ENCODE results near the gene SLC44A5.

SLC44A5 gene

GRCh38 chr1:75211648-75212047 lies 399.3 kb downstream of the SLC44A5 start:
- no peak overlapping the region for H3K4me3 ChIP-seq (ENCODE audit: low read depth, low read length)
- DNase-seq (ENCODE audit: low read depth) = no peak
- no peak for TF ChIP-seq MAX (IDR thresholded peaks at IDR 0.05; ENCODE audit: low read depth, low read length)
- TF ChIP-seq POLR2A (IDR thresholded peaks at IDR 0.05; ENCODE audit: extremely low read depth, insufficient read length) = no peak
- TF ChIP-seq CTCF (IDR thresholded peaks at IDR 0.05; ENCODE audit: low read depth, low read length) = no peak
- no peak for TF ChIP-seq MYC (IDR thresholded peaks at IDR 0.05; ENCODE audit: low read depth, low read length)

GRCh38 chr1:75208862-75209261 lies 402.1 kb downstream of the SLC44A5 start:
- no peak overlapping the region for H3K4me3 ChIP-seq (ENCODE audit: low read depth, low read length)
- TF ChIP-seq POLR2A (IDR thresholded peaks at IDR 0.05; ENCODE audit: extremely low read depth, insufficient read length) (no peak), CTCF (IDR thresholded peaks at IDR 0.05; ENCODE audit: low read depth, low read length) (no peak), MAX (IDR thresholded peaks at IDR 0.05; ENCODE audit: low read depth, low read length) (no peak), MYC (IDR thresholded peaks at IDR 0.05; ENCODE audit: low read depth, low read length) (no peak)
- DNase-seq (ENCODE audit: low read depth) = no peak

GRCh38 chr1:75203415-75204277 lies 407.3 kb downstream of the SLC44A5 start:
- H3K4me3 ChIP-seq (ENCODE audit: low read depth, low read length) = no peak overlapping the region
- peak; percentile 43 for DNase-seq (ENCODE audit: low read depth)
- no peak for TF ChIP-seq MYC (IDR thresholded peaks at IDR 0.05; ENCODE audit: low read depth, low read length)
- TF ChIP-seq CTCF (IDR thresholded peaks at IDR 0.05; ENCODE audit: low read depth, low read length) = peak; percentile 56

GRCh38 chr1:75202751-75203150 lies 408.2 kb downstream of the SLC44A5 start:
- DNase-seq (ENCODE audit: low read depth) = no peak
- no peak for TF ChIP-seq MYC (IDR thresholded peaks at IDR 0.05; ENCODE audit: low read depth, low read length)
- no peak for TF ChIP-seq CTCF (IDR thresholded peaks at IDR 0.05; ENCODE audit: low read depth, low read length)
- TF ChIP-seq POLR2A (IDR thresholded peaks at IDR 0.05; ENCODE audit: extremely low read depth, insufficient read length) = no peak
- no peak for TF ChIP-seq MAX (IDR thresholded peaks at IDR 0.05; ENCODE audit: low read depth, low read length)
- H3K4me3 ChIP-seq (ENCODE audit: low read depth, low read length) = no peak overlapping the region

- no peak for TF ChIP-seq CTCF (IDR thresholded peaks at IDR 0.05; ENCODE audit: low read depth, low read length)
- TF ChIP-seq POLR2A (IDR thresholded peaks at IDR 0.05; ENCODE audit: extremely low read depth, insufficient read length) = no peak
- no peak for TF ChIP-seq MYC (IDR thresholded peaks at IDR 0.05; ENCODE audit: low read depth, low read length)
- TF ChIP-seq MAX (IDR thresholded peaks at IDR 0.05; ENCODE audit: low read depth, low read length) = no peak
- no peak overlapping the region for H3K4me3 ChIP-seq (ENCODE audit: low read depth, low read length)
- DNase-seq (ENCODE audit: low read depth) = no peak
These were observed 412.2 kb downstream of the SLC44A5 start for GRCh38 chr1:75198761-75199160.
